ENCODE results near the gene MYO1F.
"Not testable (repeated sequence)": the region's sequence is repeated elsewhere in the genome, so short reads cannot be mapped to it uniquely, and the experiment has no call there.

The MYO1F gene

DNA sequence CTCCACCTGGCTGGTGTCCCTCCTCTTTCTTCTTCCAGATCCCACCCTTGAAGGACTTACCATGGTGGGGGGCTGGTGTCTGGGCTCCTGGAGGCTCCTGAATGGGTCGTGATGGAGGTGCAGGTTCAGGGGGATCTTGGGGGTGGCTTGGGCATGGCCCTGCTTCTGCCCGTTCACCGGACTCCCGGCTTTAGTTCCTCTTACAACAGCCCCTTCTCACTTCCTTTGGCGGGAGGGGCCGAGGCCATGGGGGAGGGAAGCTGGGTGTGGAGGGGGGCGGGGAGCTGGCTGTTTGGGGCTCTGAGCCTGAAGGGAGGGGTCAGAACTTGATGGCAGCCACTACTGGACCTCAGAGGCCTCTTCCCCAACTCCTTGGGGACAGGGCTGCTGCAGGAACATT is at the start of gene MYO1F:
TSS of gene MYO1F (minus strand) at position 196 of the 400 bp plus-strand sequence. CDS start at position 63, 133 bp downstream.
- no peak for DNase-seq

- DNase-seq, result no peak
These were observed 49.6 kb upstream of the MYO1F start for GRCh38 chr19:8626842-8627241.

GRCh38 chr19:8622886-8623285 is 45.6 kb upstream of the MYO1F start:
- DNase-seq, result not testable (repeated sequence)

GRCh38 chr19:8618751-8619150 is 41.5 kb upstream of the MYO1F start:
- no peak for DNase-seq

DNA sequence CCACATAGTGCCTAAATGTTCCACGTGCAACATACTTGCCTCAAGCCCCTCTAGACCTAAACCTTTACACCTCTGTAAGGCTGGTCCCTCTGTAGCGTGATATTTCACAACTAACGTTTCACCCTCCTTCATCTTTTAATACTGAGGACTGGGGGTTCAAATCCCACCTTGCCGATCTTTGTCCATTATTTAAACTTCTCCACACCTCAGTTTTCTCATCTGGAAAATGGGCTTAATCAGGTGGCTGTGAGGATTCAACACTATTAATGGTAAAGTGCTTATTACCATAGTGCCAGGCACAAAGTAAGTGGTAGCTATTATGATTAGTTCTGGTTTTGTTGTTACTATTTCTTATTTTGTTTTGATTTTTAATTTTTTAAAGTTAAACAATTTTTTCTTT is 40.7 kb upstream of the MYO1F start:
- no peak for DNase-seq

GRCh38 chr19:8617325-8617724 is 40.1 kb upstream of the MYO1F start:
- not testable (repeated sequence) for DNase-seq

GRCh38 chr19:8616861-8617260 is 39.6 kb upstream of the MYO1F start:
- DNase-seq, result no peak

DNA sequence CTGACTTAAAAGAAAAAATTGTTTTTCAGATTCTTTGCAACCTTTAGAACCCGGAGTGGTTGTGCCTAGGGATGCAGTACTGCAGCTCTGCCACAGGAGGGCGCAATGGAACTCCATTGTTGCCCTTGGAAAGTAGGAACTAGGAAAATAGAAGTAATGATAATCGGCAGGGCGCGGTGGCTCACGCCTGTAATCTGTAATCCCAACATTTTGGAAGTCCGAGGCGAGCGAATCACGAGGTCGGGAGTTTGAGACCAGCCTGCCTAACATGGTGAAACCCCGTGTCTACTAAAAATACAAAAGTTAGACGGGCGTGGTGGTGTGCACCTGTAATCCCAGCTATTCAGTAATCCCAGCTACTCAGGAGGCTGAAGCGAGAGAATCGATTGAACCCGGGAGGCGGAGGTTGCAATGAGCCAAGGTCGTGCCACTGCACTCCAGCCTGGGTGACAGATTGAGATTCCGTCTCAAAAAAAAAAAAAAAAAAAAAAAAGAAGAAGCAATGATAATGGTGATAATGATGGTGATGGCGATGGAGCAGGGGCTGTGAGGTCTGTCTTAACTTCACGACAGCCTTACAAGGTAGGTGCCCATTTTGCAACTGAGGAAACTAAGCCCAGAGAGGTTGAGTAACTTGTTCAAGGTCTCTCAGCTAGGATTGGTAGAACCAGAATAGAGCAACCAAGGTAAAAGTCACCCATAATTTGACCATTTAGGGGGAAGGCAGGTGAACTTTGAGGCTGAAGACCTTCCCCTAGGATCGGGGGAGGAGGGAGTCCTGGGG is 38.8 kb upstream of the MYO1F start:
- DNase-seq, result no peak

DNA sequence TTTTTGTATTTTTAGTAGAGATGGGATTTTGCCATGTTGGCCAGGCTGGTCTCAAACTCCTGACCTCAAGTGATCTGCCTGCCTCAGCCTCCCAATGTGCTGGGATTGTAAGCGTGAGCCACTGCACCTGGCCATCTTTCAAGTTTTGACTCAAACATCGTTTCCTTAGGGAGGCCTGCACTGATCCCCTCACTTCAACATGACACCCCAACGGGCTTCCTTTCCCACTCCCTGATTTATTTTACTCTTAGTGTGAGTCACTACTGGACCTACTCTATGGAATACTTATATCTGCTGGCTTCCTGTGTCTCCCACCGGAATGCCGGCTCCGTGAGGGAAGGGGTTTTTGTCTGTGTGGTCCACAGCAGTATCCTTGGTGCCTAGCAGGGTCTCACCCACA is 37.8 kb upstream of the MYO1F start:
- no peak for DNase-seq

- DNase-seq, result no peak
These were observed 37.2 kb upstream of the MYO1F start for GRCh38 chr19:8614455-8614854.

GRCh38 chr19:8612807-8613171 is 35.5 kb upstream of the MYO1F start:
- no peak for DNase-seq

DNA sequence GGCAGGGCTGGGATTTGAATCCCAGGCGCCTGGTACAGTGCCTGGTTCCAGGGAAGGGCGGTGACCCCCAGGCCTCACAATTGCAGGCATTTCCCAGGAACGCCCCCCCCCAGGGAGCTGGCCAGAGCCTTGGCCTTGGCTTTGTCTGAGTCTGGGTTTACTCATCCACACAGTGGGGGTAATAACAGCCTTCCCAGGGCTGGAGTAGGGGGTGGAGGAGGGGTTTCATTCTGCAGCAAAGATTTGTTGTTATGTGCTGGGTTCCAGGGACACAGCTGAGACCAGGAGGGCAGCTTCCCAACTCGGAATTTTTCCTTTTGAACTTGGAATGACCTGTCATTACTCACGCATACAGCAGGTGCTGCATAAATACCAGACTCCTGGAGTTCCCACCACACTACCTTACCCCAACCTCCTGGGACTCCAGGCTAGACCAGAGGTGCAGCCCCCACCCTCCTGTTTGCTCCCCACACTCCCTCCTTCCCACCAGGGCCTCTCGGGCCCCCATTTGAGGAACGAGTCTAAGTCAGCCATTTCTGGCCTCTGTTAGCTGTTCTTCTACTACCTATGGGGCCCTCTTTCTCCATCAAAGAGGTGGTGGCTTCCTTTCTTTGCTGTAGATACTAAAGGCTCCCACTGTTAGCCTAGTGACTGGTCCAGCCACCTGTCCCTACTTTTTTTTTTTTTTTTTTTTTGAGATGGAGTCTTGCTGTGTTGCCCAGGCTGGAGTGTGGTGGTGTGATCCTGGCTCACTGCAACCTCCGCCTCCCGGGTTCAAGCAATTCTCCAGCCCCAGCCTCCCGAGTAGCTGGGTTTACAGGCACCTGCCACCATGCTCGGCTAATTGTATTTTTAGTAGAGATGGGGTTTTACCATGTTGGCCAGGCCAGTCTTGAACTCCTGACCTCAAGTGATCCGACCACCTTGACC is 34.9 kb upstream of the MYO1F start:
- no peak for DNase-seq

GRCh38 chr19:8611391-8611876 is 34.2 kb upstream of the MYO1F start:
- no peak for DNase-seq

GRCh38 chr19:8610936-8611300 is 33.7 kb upstream of the MYO1F start:
- no peak for DNase-seq

GRCh38 chr19:8610041-8610935 is 33.0 kb upstream of the MYO1F start, which contains the start of gene ADAMTS10:
Gene ADAMTS10 (minus strand): TSS chr19:8610715. CDS start chr19:8605710, 5,005 bp downstream.
- DNase-seq, result no peak

GRCh38 chr19:8609279-8610040 is 32.2 kb upstream of the MYO1F start:
- no peak for DNase-seq

GRCh38 chr19:8608941-8609278 is 31.7 kb upstream of the MYO1F start:
- no peak for DNase-seq

DNA sequence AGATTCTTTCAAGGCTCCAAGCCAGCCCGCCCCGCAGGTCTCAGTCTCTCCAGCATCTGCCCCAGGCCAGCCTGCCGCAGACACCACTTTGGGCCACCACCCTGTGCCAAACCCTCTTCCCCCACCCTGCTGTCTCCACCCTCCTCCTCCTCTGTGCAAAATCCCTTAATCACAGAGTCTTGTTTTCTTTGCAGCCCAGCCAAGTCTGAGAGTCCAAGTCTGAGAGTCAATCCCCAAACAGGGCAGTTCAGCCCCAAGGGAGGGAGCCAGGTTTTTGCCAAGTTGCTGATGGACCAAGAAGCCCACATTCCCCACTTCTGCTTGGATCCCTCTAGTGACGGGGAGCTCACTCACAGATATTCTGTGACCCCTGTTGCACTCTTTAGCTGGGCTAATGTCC is 30.1 kb upstream of the MYO1F start:
- no peak for DNase-seq

DNA sequence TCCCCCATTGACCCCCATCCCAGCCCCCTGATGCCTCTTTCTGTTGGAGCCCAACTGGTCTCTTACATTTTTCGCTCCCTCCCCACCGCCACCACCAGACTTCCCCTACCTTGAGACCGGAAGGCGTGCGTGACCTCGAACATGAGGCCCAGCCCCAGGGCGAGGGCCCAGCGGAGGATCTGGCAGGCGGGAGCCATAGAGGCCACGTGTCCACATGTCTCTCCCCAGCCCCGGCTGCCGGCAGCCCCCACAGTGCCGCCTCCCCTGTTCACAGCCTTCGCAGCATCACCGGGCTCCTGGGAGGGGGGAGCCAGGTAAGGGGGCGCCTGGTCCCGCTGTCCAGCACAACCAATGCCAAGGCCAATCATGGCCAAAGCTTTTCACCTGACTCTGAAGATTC is 28.3 kb upstream of the MYO1F start:
- no peak for DNase-seq

- no peak for DNase-seq
These were observed 24.6 kb upstream of the MYO1F start for GRCh38 chr19:8601796-8602195.

DNA sequence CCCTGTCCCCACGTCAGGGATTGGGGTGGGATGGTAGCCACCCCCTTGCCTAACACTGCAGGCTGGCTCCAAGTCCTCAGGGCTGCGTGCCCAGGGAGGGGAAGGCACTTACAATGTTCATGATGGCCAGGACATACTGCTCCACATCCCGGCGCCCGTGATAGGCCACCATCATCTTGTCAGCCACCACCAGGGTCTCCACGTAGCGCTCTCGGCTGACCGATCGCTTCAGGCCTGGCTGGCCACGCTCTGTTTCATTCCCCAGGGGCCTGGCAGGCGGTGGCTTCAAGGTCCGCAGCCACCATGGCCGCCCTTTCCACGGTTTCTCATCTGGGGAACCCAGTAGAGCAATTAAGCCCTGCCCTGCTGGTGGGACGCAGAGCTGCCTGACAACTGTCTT is 23.6 kb upstream of the MYO1F start:
- DNase-seq, result no peak

GRCh38 chr19:8600064-8600463 is 22.8 kb upstream of the MYO1F start:
- DNase-seq, result no peak

All from NCI-H774 (cell line).